ENCODE measurements around the gene SNX1. TPM values are rescaled to one million over a fixed set of nuclear protein-coding genes. Genes with fewer than 3 reads are reported as not detected.

Gene SNX1
- total RNA-seq, 2 donors from 2014 or later, result 54.5 to 63.0 TPM

- no peak overlapping the region for H3K27ac ChIP-seq (ENCODE audit: low read depth, low read length)
These were observed 51.3 kb downstream of the SNX1 start for GRCh38 chr15:64146885-64147681.

GRCh38 chr15:64148168-64148567, 52.4 kb downstream of the SNX1 start:
- Histone ChIP-seq H3K27ac (ENCODE audit: low read depth, low read length) (no peak overlapping the region), H3K4me1 (ENCODE audit: control insufficient read depth, insufficient read depth, low read length) (peaks cover 6% of the 10 kb centered on the region), H3K36me3 (ENCODE audit: control insufficient read depth, insufficient read depth, low read length) (no peaks in the 10 kb centered on the region), H3K9me3 (ENCODE audit: control insufficient read depth, low read length) (no peaks in the 10 kb centered on the region), H3K4me3 (ENCODE audit: low read length) (no peak overlapping the region), H3K9ac (ENCODE audit: extremely low read depth, low read length, poor library complexity, severe bottlenecking) (no peak overlapping the region), H3K27me3 (ENCODE audit: control insufficient read depth, insufficient read depth, low read length, poor library complexity, severe bottlenecking) (peaks cover 16% of the 10 kb centered on the region)
- Mint-ChIP-seq H3K36me3 (ENCODE audit: low read depth) (peaks cover 5% of the 10 kb centered on the region), H3K4me3 (no peak overlapping the region), H3K9me3 (no peaks in the 10 kb centered on the region), H3K27me3 (ENCODE audit: insufficient read depth) (peaks cover 28% of the 10 kb centered on the region), H3K27ac (no peak overlapping the region), H3K4me1 (peaks cover 17% of the 10 kb centered on the region)
- 91 to 100% methylated on average over 1 to 7 of the region's 7 CpGs for WGBS, 2 experiments (ENCODE audit: insufficient coverage in 1 of 2, insufficient read length in 1 of 2)
- no peak for TF ChIP-seq CTCF (conservative IDR thresholded peaks at IDR 0.05)
- DNase-seq, result no peak

More at GRCh38 chr15:64146885-64147681, 51.3 kb downstream of the SNX1 start:
- Histone ChIP-seq H3K27me3 (ENCODE audit: control insufficient read depth, insufficient read depth, low read length, poor library complexity, severe bottlenecking) (peaks cover 5% of the 10 kb centered on the region), H3K9ac (ENCODE audit: extremely low read depth, low read length, poor library complexity, severe bottlenecking) (no peak overlapping the region), H3K4me3 (ENCODE audit: low read length) (no peak overlapping the region), H3K36me3 (ENCODE audit: control insufficient read depth, insufficient read depth, low read length) (no peaks in the 10 kb centered on the region), H3K4me1 (ENCODE audit: control insufficient read depth, insufficient read depth, low read length) (peaks cover 6% of the 10 kb centered on the region), H3K9me3 (ENCODE audit: control insufficient read depth, low read length) (no peaks in the 10 kb centered on the region)
- WGBS, 2 experiments (ENCODE audit: insufficient coverage in 1 of 2, insufficient read length in 1 of 2), result 85 to 87% methylated on average over 18 to 26 of the region's 26 CpGs
- no peak for TF ChIP-seq CTCF (conservative IDR thresholded peaks at IDR 0.05)
- peaks cover 19% of the 10 kb centered on the region for H3K27me3 Mint-ChIP-seq (ENCODE audit: insufficient read depth)
- H3K4me3 Mint-ChIP-seq, result no peak overlapping the region
- DNase-seq, result peak; percentile 58
- H3K27ac Mint-ChIP-seq, result peak overlapping the region; percentile 61
- H3K9me3 Mint-ChIP-seq, result no peaks in the 10 kb centered on the region
- peaks cover 19% of the 10 kb centered on the region for H3K4me1 Mint-ChIP-seq
- peaks cover 5% of the 10 kb centered on the region for H3K36me3 Mint-ChIP-seq (ENCODE audit: low read depth)

- H3K27ac Mint-ChIP-seq, result no peak overlapping the region
- Histone ChIP-seq H3K9ac (ENCODE audit: extremely low read depth, low read length, poor library complexity, severe bottlenecking) (no peak overlapping the region), H3K9me3 (ENCODE audit: control insufficient read depth, low read length) (no peaks in the 10 kb centered on the region), H3K27me3 (ENCODE audit: control insufficient read depth, insufficient read depth, low read length, poor library complexity, severe bottlenecking) (peaks cover 19% of the 10 kb centered on the region), H3K4me3 (ENCODE audit: low read length) (no peak overlapping the region), H3K4me1 (ENCODE audit: control insufficient read depth, insufficient read depth, low read length) (peaks cover 6% of the 10 kb centered on the region), H3K27ac (ENCODE audit: low read depth, low read length) (no peak overlapping the region), H3K36me3 (ENCODE audit: control insufficient read depth, insufficient read depth, low read length) (no peaks in the 10 kb centered on the region)
- H3K36me3 Mint-ChIP-seq (ENCODE audit: low read depth), result peaks cover 5% of the 10 kb centered on the region
- no peak for DNase-seq
- peaks cover 32% of the 10 kb centered on the region for H3K27me3 Mint-ChIP-seq (ENCODE audit: insufficient read depth)
- no peak for TF ChIP-seq CTCF (conservative IDR thresholded peaks at IDR 0.05)
- no peaks in the 10 kb centered on the region for H3K9me3 Mint-ChIP-seq
- 93% methylated on average over 2 of the region's 3 CpGs for WGBS, 2 experiments (ENCODE audit: insufficient coverage in 1 of 2, insufficient read length in 1 of 2)
- no peak overlapping the region for H3K4me3 Mint-ChIP-seq
- H3K4me1 Mint-ChIP-seq, result peaks cover 16% of the 10 kb centered on the region
These were observed 52.8 kb downstream of the SNX1 start for GRCh38 chr15:64148581-64148980.
